Type B pancreatic cell (in vitro differentiated cells): ENCODE data around the gene PNLIPRP3. TPM values are rescaled to one million over a fixed set of nuclear protein-coding genes. Genes with fewer than 3 reads are reported as not detected.

Source experiments
- DNase-seq: peaks from one replicate; pipeline ENCODE4 v3.0.0; 2021; ENCODE audit warnings: mixed read lengths; ENCODE audit not compliant: unreplicated experiment; ENCODE audit errors: extremely low spot score
- H3K27ac Mint-ChIP-seq: 2 replicates; pipeline ENCODE4 v1.8.0; 2021; ENCODE audit warnings: mild to moderate bottlenecking, mixed read lengths
- H3K27me3 Mint-ChIP-seq: 2 replicates; pipeline ENCODE4 v1.8.0; 2021; ENCODE audit warnings: mixed read lengths
- H3K36me3 Mint-ChIP-seq: 2 replicates; pipeline ENCODE4 v1.8.0; 2021; ENCODE audit warnings: mixed read lengths
- H3K4me1 Mint-ChIP-seq: one replicate; pipeline ENCODE4 v1.8.0; 2021; ENCODE audit warnings: mixed read lengths; ENCODE audit not compliant: unreplicated experiment
- H3K4me3 Mint-ChIP-seq: 2 replicates; pipeline ENCODE4 v1.8.0; 2021; ENCODE audit warnings: mild to moderate bottlenecking, mixed read lengths
- H3K9me3 Mint-ChIP-seq: 2 replicates; pipeline ENCODE4 v1.8.0; 2021; ENCODE audit warnings: mixed read lengths
- total RNA-seq: library from RNA; stranded (reverse); gene quantifications from 2 replicates; pipeline ENCODE4 v1.2.1, GENCODE V29; 2021; ENCODE audit warnings: low replicate concordance
- TF ChIP-seq, protein P1 (sequence below): fragments of 200-600 bp; sonication (generic); conservative IDR thresholded peaks from 2 replicates; pipeline ENCODE4 v1.5.0; 2021; ENCODE audit warnings: antibody characterized with exemption, mild to moderate bottlenecking

The PNLIPRP3 gene
- total RNA-seq, 1 donor from 2014 or later = not detected

DNA sequence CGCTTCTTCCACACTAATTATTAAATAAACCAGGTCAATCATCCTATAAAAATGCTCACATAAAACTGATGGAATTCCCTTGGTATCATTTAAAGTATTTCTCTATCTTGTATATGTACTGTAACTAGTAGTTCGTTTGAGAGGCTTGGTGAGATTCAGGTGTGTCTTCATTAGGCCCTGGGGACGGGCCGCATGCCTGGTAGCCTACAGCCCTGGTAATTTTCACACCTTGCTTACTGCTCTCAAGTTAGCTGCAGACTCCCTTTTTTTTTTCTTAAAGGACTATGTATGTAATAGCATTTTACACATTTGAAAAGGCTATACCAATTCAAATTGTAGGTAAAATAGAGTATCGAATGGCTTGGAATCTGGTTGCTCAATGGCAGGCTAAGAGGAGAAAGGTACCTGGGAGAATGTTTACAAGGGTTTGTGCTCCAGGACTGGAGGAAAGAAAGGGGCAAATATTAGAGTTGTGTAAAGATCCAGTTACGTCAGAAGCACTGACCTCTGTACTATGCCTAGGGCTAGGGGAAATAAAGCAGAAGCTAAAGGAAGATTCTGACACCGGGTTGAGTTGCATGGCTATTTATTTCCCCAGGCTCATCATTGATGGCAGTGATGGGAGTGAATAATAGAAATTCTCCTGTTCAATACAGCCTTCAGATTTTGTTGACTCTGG is 59.3 kb downstream of the PNLIPRP3 start:
- peaks cover 22% of the 10 kb centered on the region for H3K27me3 Mint-ChIP-seq
- H3K4me1 Mint-ChIP-seq = no peaks in the 10 kb centered on the region
- H3K9me3 Mint-ChIP-seq = no peaks in the 10 kb centered on the region
- TF ChIP-seq, protein P1, sequence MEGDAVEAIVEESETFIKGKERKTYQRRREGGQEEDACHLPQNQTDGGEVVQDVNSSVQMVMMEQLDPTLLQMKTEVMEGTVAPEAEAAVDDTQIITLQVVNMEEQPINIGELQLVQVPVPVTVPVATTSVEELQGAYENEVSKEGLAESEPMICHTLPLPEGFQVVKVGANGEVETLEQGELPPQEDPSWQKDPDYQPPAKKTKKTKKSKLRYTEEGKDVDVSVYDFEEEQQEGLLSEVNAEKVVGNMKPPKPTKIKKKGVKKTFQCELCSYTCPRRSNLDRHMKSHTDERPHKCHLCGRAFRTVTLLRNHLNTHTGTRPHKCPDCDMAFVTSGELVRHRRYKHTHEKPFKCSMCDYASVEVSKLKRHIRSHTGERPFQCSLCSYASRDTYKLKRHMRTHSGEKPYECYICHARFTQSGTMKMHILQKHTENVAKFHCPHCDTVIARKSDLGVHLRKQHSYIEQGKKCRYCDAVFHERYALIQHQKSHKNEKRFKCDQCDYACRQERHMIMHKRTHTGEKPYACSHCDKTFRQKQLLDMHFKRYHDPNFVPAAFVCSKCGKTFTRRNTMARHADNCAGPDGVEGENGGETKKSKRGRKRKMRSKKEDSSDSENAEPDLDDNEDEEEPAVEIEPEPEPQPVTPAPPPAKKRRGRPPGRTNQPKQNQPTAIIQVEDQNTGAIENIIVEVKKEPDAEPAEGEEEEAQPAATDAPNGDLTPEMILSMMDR = no peak
- no peaks in the 10 kb centered on the region for H3K36me3 Mint-ChIP-seq
- H3K27ac Mint-ChIP-seq = no peak overlapping the region
- no peak for DNase-seq
- no peak overlapping the region for H3K4me3 Mint-ChIP-seq

DNA sequence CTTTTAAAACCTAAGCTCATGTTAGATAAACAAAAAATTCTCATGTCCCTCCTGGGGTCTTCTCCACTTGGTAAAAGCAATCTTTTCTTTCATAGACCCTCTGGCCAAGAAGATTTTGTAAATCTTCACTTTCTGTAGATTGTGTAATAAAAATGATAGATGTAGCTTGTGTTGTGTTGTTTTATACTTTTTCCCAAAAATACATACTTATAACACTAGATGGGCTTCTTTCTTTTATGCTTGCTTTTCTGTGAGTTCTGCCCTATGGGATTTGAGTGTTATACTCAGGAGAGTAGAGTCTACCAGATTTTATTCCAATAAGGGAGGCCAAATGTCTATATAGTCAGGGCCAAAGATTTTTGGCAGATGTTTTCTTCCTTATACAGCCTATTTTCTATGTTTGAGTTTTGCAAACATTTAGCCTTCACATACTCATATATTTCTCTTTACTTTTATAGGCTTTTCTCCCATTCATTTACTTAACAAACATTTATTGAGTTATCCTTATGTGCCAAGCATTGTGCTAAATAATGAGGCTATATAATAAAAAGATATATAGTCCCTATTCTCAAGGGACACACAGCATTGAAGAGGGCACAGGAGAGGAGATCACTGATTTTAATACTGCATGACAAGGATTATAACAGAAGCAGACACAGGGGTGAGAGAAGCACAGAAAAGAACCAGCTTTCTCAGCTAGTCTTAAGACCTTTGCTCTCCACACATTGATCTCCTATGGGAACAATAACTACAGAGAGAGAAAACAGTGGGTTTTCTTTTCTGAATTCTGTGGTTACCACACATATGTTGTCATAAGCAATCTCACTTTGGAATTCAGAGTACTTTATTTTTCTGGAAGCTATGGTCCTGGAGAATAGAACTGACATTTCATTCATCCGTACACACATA is 60.1 kb downstream of the PNLIPRP3 start:
- Mint-ChIP-seq H3K27me3 (peaks cover 22% of the 10 kb centered on the region), H3K27ac (no peak overlapping the region), H3K4me1 (no peaks in the 10 kb centered on the region), H3K9me3 (no peaks in the 10 kb centered on the region), H3K36me3 (no peaks in the 10 kb centered on the region), H3K4me3 (no peak overlapping the region)
- no peak for DNase-seq
- TF ChIP-seq, protein P1 = no peak

DNA sequence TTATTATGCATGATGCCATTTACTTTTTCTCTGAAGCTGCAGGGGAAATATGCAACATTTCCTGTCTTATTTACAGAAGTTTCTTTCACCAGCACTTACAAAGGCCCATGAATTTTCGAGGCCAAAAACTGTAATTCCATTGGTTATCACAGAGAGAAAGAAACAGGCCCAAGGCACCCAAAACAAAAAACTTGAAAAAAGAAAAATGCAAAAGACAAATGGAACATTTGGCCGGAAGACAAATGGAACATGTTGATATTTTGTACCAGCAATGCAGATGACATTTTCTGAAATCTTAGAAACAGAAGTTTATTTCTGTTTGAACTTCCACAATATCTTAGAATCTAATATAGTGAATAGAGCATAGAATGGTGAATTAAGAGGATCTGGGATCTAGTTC is 61.8 kb downstream of the PNLIPRP3 start:
- Mint-ChIP-seq H3K27me3 (peaks cover 15% of the 10 kb centered on the region), H3K4me1 (no peaks in the 10 kb centered on the region), H3K36me3 (no peaks in the 10 kb centered on the region), H3K27ac (no peak overlapping the region), H3K9me3 (no peaks in the 10 kb centered on the region), H3K4me3 (no peak overlapping the region)
- TF ChIP-seq, protein P1 = no peak
- DNase-seq = no peak

DNA sequence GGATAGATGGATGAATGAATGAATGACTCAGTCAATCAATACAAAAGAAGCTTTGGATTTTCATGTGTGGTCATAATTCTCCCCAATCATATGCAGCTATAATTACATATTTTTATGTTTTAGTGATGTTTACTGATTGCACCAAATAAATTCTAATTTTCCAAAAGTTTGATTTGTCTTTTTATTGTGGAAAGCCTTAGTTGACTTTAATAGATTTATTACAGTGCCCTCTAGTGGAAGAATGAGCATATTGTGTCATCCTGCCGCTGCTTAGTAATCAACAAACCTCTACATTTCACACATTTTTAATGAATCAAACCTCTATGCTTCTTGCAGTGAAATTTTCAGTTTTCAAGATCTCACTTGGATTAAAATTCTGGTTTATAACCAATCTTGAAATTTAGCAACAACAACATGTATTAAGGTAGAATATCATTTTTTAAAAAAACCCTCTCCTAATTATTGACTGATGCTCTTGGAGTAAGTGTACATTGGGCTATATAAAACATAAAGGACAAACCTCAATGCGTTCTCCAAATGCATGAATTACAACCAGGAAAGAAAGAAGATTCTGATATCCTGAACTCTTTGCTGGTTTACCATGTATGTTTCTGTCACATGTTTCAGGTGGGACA is 62.5 kb downstream of the PNLIPRP3 start:
- peaks cover 15% of the 10 kb centered on the region for H3K27me3 Mint-ChIP-seq
- DNase-seq = no peak
- H3K4me3 Mint-ChIP-seq = no peak overlapping the region
- TF ChIP-seq, protein P1 = peak; percentile 94
- no peaks in the 10 kb centered on the region for H3K9me3 Mint-ChIP-seq
- H3K36me3 Mint-ChIP-seq = no peaks in the 10 kb centered on the region
- no peak overlapping the region for H3K27ac Mint-ChIP-seq
- H3K4me1 Mint-ChIP-seq = no peaks in the 10 kb centered on the region

DNA sequence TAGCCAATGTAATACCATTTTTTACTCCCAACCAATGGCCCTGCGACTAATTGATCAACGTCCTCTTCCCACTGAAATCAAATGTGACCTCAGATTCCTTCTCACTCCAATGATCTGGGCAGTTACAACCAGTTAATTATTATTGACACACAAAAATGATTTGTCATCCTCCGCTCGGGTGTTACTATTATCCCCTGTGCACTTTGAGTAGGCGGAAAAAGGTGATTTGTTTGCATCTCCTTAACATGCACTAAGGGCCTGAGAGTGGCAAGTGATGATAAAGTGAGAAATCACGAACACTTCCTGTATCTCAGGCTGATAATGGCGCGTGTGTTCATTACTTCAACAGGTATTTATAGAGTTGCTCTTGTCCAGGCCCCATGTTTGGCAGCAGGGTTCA is 77.1 kb downstream of the PNLIPRP3 start:
- H3K9me3 Mint-ChIP-seq = no peaks in the 10 kb centered on the region
- H3K36me3 Mint-ChIP-seq = no peaks in the 10 kb centered on the region
- no peak overlapping the region for H3K4me3 Mint-ChIP-seq
- H3K27ac Mint-ChIP-seq = no peak overlapping the region
- DNase-seq = no peak
- peaks cover 11% of the 10 kb centered on the region for H3K27me3 Mint-ChIP-seq
- H3K4me1 Mint-ChIP-seq = no peaks in the 10 kb centered on the region
- TF ChIP-seq, protein P1 = no peak
